ENCODE results near the gene RAC2.

DNA sequence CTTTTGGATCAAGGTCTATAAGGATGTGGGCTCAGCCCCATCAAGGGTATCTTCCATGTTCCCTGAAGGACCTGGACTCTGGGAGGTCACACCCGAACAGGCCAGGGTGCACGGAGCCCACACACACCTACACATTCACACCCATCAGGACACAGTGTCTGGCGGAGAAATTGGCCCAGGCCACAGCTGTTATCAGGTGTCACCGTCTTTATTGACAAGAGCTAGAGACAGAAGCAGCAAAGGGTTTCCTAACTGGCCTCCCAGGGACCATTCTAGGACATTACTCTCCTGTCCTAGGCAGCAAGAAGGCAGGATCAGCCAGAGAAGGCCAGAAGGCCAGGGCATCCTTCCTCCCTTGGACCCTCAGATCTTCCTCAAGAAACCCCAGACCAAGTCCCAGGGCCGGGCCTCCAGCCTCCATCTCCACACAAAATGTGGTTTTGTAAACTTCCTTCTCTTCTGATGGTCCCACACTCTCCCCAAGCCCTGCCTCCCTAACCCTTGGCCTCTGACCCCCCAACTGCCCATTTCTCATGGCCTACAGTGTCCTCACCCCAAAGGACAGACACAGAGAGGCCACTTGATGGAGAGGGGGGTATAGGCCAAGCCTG lies 39.9 kb downstream of the RAC2 start:
- no peak for TF ChIP-seq CTCF (IDR thresholded peaks at IDR 0.05)
- no peak for TF ChIP-seq POLR2A (IDR thresholded peaks at IDR 0.05; ENCODE audit: low read depth)
- no peak for TF ChIP-seq POLR2AphosphoS5 (IDR thresholded peaks at IDR 0.05)
- TF ChIP-seq EP300 (IDR thresholded peaks at IDR 0.05), result no peak

Measured in esophagus muscularis mucosa (tissue), 4 donors.